Measurements from ENCODE around the gene TRERF1.
A peak's percentile ranks its signal among the peaks of the same experiment; 100 is the strongest.
"Not testable (repeated sequence)": the region's sequence is repeated elsewhere in the genome, so short reads cannot be mapped to it uniquely, and the experiment has no call there.

Gene TRERF1

GRCh38 chr6:42210551-42210950, 241.2 kb downstream of the TRERF1 start:
- Histone ChIP-seq H3K14ac (ENCODE audit: low read length in 2 of 2) (no peak overlapping the region), H3K9me3 (ENCODE audit: control insufficient read depth, low read length) (no peaks in the 10 kb centered on the region), H3K4me3 (ENCODE audit: insufficient read depth in 1 of 2, low read depth in 1 of 2, low read length in 2 of 2) (no peak overlapping the region), H3K4me2 (ENCODE audit: low read length, poor library complexity, severe bottlenecking) (no peak overlapping the region), H3K4me1 (ENCODE audit: control insufficient read depth, insufficient read depth, low read depth, low read length) (peaks cover 4% of the 10 kb centered on the region), H3K36me3 (ENCODE audit: control insufficient read depth in 1 of 2, insufficient read depth in 2 of 2, low read depth in 1 of 2, low read length in 2 of 2) (peaks cover 25 to 78% of the 10 kb centered on the region in 2 experiments), H3K9ac (ENCODE audit: low read length) (no peak overlapping the region), H3K27ac (ENCODE audit: low read length, poor library complexity, severe bottlenecking) (peak overlapping the region; percentile 54), H2AFZ (ENCODE audit: low read depth, low read length) (no peak overlapping the region), H4K91ac (ENCODE audit: low read length) (no peak overlapping the region), H4K8ac (ENCODE audit: low read length) (no peak overlapping the region), H2AK5ac (ENCODE audit: low read length, severe bottlenecking) (no peak overlapping the region), H3K23ac (ENCODE audit: low read length in 2 of 2) (no peak overlapping the region), H3K18ac (ENCODE audit: low read depth in 1 of 2, low read length in 2 of 2) (no peak overlapping the region), H2BK15ac (ENCODE audit: low read depth, poor library complexity, severe bottlenecking) (no peak overlapping the region), H3K79me1 (replicated peaks; ENCODE audit: low read length, poor library complexity, severe bottlenecking) (peaks cover 11% of the 10 kb centered on the region), H2BK5ac (ENCODE audit: low read depth, low read length, poor library complexity, severe bottlenecking) (no peak overlapping the region), H2BK12ac (ENCODE audit: low read length in 2 of 2) (no peak overlapping the region), H3K27me3 (ENCODE audit: control insufficient read depth in 1 of 2, insufficient read depth in 1 of 2, low read length in 2 of 2) (no peaks in the 10 kb centered on the region), H3K4ac (ENCODE audit: low read depth in 1 of 2, low read length in 2 of 2) (no peak overlapping the region), H2BK120ac (ENCODE audit: low read depth, low read length) (no peak overlapping the region)
- DNase-seq, result no peak
- no CpG with 5 or more reads among the region's 1 CpG for WGBS

- not testable (repeated sequence) for DNase-seq; H3K4me1 ChIP-seq (ENCODE audit: control insufficient read depth, insufficient read depth, low read depth, low read length); H2AK5ac ChIP-seq (ENCODE audit: low read length, severe bottlenecking); H3K4ac ChIP-seq (ENCODE audit: low read depth in 1 of 2, low read length in 2 of 2); H2BK12ac ChIP-seq (ENCODE audit: low read length in 2 of 2); H3K4me3 ChIP-seq (ENCODE audit: insufficient read depth in 1 of 2, low read depth in 1 of 2, low read length in 2 of 2); H3K9me3 ChIP-seq (ENCODE audit: control insufficient read depth, low read length); H3K9ac ChIP-seq (ENCODE audit: low read length); H2AFZ ChIP-seq (ENCODE audit: low read depth, low read length); H3K79me1 ChIP-seq (replicated peaks; ENCODE audit: low read length, poor library complexity, severe bottlenecking); H3K18ac ChIP-seq (ENCODE audit: low read depth in 1 of 2, low read length in 2 of 2); H2BK5ac ChIP-seq (ENCODE audit: low read depth, low read length, poor library complexity, severe bottlenecking); H2BK120ac ChIP-seq (ENCODE audit: low read depth, low read length); H3K4me2 ChIP-seq (ENCODE audit: low read length, poor library complexity, severe bottlenecking); H3K14ac ChIP-seq (ENCODE audit: low read length in 2 of 2); H2BK15ac ChIP-seq (ENCODE audit: low read depth, poor library complexity, severe bottlenecking); H4K91ac ChIP-seq (ENCODE audit: low read length); H3K23ac ChIP-seq (ENCODE audit: low read length in 2 of 2); H3K27me3 ChIP-seq (ENCODE audit: control insufficient read depth in 1 of 2, insufficient read depth in 1 of 2, low read length in 2 of 2); H4K8ac ChIP-seq (ENCODE audit: low read length); H3K27ac ChIP-seq (ENCODE audit: low read length, poor library complexity, severe bottlenecking)
- 88% methylated on average over 2 of the region's 2 CpGs for WGBS
- peaks cover 20 to 68% of the 10 kb centered on the region in 2 experiments for H3K36me3 ChIP-seq (ENCODE audit: control insufficient read depth in 1 of 2, insufficient read depth in 2 of 2, low read depth in 1 of 2, low read length in 2 of 2)
Measured at GRCh38 chr6:42207559-42207958, 244.2 kb downstream of the TRERF1 start.

GRCh38 chr6:42204768-42205282, 246.9 kb downstream of the TRERF1 start:
- H2AFZ ChIP-seq (ENCODE audit: low read depth, low read length), result peak overlapping the region; percentile 4
- WGBS, result 93% methylated on average over 4 of the region's 4 CpGs
- H3K4me3 ChIP-seq (ENCODE audit: insufficient read depth in 1 of 2, low read depth in 1 of 2, low read length in 2 of 2), result no peak overlapping the region
- no peak overlapping the region for H4K8ac ChIP-seq (ENCODE audit: low read length)
- peaks cover 13 to 44% of the 10 kb centered on the region in 2 experiments for H3K36me3 ChIP-seq (ENCODE audit: control insufficient read depth in 1 of 2, insufficient read depth in 2 of 2, low read depth in 1 of 2, low read length in 2 of 2)
- no peak overlapping the region for H3K4ac ChIP-seq (ENCODE audit: low read depth in 1 of 2, low read length in 2 of 2)
- H2AK5ac ChIP-seq (ENCODE audit: low read length, severe bottlenecking), result no peak overlapping the region
- H3K18ac ChIP-seq (ENCODE audit: low read depth in 1 of 2, low read length in 2 of 2), result no peak overlapping the region
- no peak overlapping the region for H2BK120ac ChIP-seq (ENCODE audit: low read depth, low read length)
- H3K9ac ChIP-seq (ENCODE audit: low read length), result no peak overlapping the region
- H4K91ac ChIP-seq (ENCODE audit: low read length), result no peak overlapping the region
- peak overlapping the region in 1 of 2 experiments; percentile 52 for H3K23ac ChIP-seq (ENCODE audit: low read length in 2 of 2)
- no peak overlapping the region for H3K14ac ChIP-seq (ENCODE audit: low read length in 2 of 2)
- H3K4me2 ChIP-seq (ENCODE audit: low read length, poor library complexity, severe bottlenecking), result no peak overlapping the region
- H2BK5ac ChIP-seq (ENCODE audit: low read depth, low read length, poor library complexity, severe bottlenecking), result no peak overlapping the region
- DNase-seq, result no peak
- H3K27ac ChIP-seq (ENCODE audit: low read length, poor library complexity, severe bottlenecking), result peak overlapping the region; percentile 30
- no peaks in the 10 kb centered on the region for H3K9me3 ChIP-seq (ENCODE audit: control insufficient read depth, low read length)
- no peak overlapping the region for H2BK12ac ChIP-seq (ENCODE audit: low read length in 2 of 2)
- no peak overlapping the region for H2BK15ac ChIP-seq (ENCODE audit: low read depth, poor library complexity, severe bottlenecking)
- H3K79me1 ChIP-seq (replicated peaks; ENCODE audit: low read length, poor library complexity, severe bottlenecking), result peaks cover 3% of the 10 kb centered on the region
- H3K27me3 ChIP-seq (ENCODE audit: control insufficient read depth in 1 of 2, insufficient read depth in 1 of 2, low read length in 2 of 2), result no peaks in the 10 kb centered on the region
- H3K4me1 ChIP-seq (ENCODE audit: control insufficient read depth, insufficient read depth, low read depth, low read length), result peaks cover 6% of the 10 kb centered on the region

- Histone ChIP-seq H3K14ac (ENCODE audit: low read length in 2 of 2) (no peak overlapping the region), H4K8ac (ENCODE audit: low read length) (no peak overlapping the region), H3K9me3 (ENCODE audit: control insufficient read depth, low read length) (no peaks in the 10 kb centered on the region), H3K4me2 (ENCODE audit: low read length, poor library complexity, severe bottlenecking) (no peak overlapping the region), H4K91ac (ENCODE audit: low read length) (no peak overlapping the region), H3K79me1 (replicated peaks; ENCODE audit: low read length, poor library complexity, severe bottlenecking) (peaks cover 3% of the 10 kb centered on the region), H2BK120ac (ENCODE audit: low read depth, low read length) (no peak overlapping the region), H3K27ac (ENCODE audit: low read length, poor library complexity, severe bottlenecking) (no peak overlapping the region), H2BK12ac (ENCODE audit: low read length in 2 of 2) (no peak overlapping the region), H3K36me3 (ENCODE audit: control insufficient read depth in 1 of 2, insufficient read depth in 2 of 2, low read depth in 1 of 2, low read length in 2 of 2) (peaks cover 3 to 27% of the 10 kb centered on the region in 2 experiments), H3K27me3 (ENCODE audit: control insufficient read depth in 1 of 2, insufficient read depth in 1 of 2, low read length in 2 of 2) (no peaks in the 10 kb centered on the region), H3K9ac (ENCODE audit: low read length) (no peak overlapping the region), H3K4ac (ENCODE audit: low read depth in 1 of 2, low read length in 2 of 2) (no peak overlapping the region), H3K18ac (ENCODE audit: low read depth in 1 of 2, low read length in 2 of 2) (no peak overlapping the region), H3K4me1 (ENCODE audit: control insufficient read depth, insufficient read depth, low read depth, low read length) (peaks cover 6% of the 10 kb centered on the region), H3K23ac (ENCODE audit: low read length in 2 of 2) (no peak overlapping the region), H2BK5ac (ENCODE audit: low read depth, low read length, poor library complexity, severe bottlenecking) (no peak overlapping the region), H3K4me3 (ENCODE audit: insufficient read depth in 1 of 2, low read depth in 1 of 2, low read length in 2 of 2) (no peak overlapping the region), H2BK15ac (ENCODE audit: low read depth, poor library complexity, severe bottlenecking) (no peak overlapping the region), H2AK5ac (ENCODE audit: low read length, severe bottlenecking) (peak overlapping the region; percentile 9), H2AFZ (ENCODE audit: low read depth, low read length) (no peak overlapping the region)
- 97% methylated on average over 3 of the region's 3 CpGs for WGBS
- no peak for DNase-seq
Measured at GRCh38 chr6:42203183-42203582, 248.5 kb downstream of the TRERF1 start.

Measured in mesenchymal stem cell (in vitro differentiated cells and primary cell).